HG03558 (cell line): ENCODE data around the gene PRIMA1.

Experiments used
- ATAC-seq: cut with Tn5 transposase; IDR thresholded peaks from one replicate; pipeline ENCODE4 v1.9.1; 2021; ENCODE audit warnings: moderate number of reproducible peaks; ENCODE audit not compliant: unreplicated experiment; ENCODE audit errors: extremely low read depth

Gene PRIMA1

GRCh38 chr14:93797536-93797935, 9.3 kb upstream of the PRIMA1 start:
- no peak for ATAC-seq

DNA sequence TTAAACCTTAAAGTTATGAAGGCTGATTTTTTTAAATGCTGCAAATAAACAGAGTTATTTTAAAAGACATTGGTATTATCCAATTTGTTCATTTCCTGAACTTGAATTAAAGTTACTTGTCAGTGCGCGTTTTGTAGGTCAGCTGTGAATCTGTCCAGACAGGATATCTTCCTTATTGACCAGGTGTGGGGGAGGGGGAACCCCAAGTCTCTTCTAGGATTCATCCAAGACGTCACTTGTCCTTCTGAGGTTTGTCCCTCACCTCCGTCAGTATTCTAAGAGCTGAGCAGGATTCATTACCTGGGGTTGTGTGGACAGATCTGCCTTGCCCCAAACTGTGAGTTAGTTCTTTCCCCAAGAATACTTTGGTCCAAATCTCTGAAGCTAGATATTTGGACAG, 8.8 kb upstream of the PRIMA1 start:
- ATAC-seq = no peak

GRCh38 chr14:93794756-93795155, 6.5 kb upstream of the PRIMA1 start:
- ATAC-seq = no peak

DNA sequence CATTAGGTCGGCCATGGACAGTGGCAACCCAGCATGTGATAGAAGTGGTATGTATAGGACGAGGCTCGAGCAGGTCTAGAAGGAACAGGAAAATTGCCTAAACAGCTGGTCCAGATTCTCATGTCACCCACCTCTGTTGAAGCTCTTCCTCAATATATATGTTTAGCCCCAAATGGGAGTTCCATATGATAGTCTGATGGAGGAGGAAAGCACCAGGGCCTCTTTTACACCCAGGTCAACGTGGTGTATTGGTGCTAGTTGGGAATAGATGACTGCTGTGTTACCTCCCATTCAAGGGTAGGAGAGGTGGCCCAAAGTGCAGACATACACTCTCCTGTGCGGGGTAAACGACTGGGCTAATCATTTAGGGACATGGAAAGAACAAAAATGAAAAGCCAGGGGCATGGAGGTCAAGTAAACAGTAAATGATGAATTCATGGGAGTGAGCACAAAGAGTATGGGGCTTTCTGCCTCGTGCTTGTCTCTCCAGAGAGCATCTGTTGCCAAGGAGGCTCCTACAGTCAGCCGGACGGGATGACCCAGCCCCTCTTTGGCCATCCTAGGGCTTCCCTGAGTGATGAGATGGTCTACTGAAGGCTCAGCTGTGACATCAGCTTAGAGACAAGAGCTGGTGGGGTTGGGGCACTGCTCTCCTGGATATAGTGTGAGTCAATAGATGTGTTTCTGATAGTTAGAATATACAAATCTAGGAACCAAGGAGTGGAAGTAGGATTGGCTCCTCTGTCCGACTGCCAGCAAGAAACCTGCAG, 5.5 kb upstream of the PRIMA1 start:
- ATAC-seq = no peak

DNA sequence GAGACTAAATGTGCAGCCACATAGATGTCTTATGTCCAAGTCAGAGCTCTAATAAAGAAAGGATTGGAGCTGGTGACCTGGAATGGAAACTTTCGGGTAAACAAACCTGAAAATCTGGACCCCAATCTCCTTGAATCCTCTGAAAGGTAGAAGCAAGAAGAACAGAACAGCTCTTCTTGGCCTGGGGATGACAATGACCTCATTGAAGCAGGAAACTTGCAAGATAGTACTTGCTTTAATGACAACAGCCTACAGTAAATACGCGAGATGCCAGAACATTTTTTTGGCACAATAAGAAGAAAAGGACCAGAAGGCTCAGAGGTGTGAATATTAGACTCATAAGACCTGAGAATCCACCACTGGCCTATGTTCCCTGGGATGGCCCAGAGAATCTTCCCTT, 4.1 kb upstream of the PRIMA1 start:
- ATAC-seq = no peak

GRCh38 chr14:93790966-93791365, 2.7 kb upstream of the PRIMA1 start:
- no peak for ATAC-seq

DNA sequence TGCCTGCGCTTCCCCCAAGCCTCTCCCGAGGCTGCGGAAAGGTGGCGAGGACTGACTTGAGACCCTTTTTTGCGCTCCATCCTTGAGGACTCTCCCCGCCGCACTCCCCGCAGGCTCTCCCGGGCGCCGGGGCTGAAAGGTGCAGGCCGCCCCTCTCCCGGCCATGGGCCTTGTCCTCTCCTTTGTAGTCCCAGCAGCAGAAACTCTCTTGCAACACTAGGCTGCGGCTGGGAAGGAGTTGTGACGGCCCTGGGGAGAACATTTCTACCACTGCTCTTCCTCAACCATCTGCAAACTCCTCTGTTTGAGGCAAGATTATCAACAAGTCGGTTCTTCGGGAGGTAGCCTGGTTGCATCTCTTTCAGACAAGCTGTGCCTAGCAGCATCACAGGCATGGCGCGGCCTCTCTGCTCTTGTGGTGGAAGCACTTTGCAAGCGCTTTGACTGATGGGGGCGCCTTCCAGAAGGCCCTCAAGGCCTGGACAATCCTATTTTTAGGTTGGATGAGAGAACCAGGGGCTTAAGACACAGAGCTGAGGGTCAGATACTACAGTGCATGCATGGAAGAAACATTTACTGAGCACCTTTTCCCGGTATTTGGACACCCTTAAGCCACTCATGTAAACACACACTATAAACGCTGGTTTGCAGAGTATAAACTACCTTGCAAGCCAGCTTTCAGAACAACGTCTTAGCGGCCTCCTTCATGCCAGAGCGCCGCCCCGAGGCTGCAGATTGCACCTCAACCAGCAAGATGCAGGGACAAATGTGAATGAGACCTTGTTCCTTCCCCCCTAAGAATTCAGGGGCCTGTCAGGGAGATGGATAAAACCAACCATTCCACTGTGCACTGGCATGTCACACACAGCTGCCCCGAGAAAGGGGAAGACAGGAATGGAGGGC, 1.2 kb upstream of the PRIMA1 start:
- ATAC-seq = no peak

DNA sequence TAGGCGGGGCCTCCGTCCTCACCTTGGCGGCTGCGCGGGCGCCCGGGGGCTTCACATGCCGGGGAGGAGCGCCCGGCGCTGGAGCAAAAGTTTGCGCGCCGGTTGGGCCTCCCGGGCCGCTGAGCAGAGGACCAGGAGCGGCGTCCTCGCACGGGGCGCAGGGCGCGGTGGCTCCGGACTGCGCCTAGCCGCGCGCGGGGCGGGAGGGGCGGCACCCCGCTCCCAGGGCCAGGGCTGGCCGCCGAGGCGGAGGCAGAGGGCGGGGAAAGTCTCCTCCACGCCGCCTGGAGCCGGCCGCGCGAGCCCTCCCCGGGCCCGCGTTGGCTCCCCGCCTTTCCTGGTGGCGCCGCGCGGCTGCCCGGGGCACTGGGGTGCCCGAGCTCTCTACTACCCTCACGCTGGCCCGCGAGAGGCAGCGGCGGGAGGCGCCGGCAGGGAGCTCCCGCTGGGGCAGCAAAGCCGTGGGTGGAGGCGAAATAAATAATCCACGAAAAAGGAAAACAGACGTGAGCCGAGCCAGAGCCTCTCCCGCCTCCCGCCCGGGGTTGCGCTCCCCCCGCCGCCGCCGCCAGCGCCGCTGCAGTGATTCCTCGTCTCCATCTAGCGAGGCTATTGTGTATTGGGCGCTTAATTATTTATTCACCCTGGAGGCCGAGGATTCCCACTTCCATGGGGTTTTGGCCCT, 400 bp upstream of the PRIMA1 start:
- no peak for ATAC-seq

DNA sequence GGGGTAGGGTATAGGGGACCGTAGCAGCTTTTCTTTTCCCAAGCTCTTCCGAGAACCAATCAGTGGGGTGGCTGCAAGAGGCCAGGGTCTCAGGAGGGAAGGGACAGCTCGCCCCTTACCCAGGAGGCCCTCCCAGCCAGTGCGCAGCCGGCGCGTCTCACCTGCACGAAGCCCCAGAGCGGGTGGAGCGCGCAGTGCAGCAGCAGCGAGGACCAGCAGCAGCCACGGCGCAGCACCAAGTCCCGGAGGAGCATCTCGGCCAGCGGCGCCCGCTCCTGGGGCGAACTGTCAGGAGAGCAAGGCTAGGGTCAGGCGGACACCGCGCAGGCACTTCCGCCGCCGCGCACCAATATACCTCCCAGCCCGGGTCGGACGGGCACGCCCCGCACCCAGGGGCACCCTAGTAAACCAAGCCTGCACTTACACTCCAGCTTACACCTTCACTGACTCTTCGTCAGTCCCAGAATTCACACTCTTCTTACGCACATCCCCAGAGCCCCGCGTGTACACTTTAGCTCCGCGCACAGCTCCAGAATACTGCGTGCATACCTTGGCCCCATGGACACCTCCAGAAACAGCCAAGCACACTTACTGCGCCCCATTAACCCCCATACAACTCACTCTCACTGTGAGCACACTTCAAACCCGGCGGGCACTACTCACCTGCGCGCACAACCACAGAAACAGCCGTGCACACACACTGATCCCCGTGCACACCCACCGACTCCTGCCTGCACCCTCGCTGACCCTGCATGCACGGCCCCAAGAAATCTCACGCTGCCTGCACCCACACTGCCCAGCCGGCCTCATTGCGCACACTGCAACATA, 606 bp downstream of the PRIMA1 start:
- no peak for ATAC-seq

DNA sequence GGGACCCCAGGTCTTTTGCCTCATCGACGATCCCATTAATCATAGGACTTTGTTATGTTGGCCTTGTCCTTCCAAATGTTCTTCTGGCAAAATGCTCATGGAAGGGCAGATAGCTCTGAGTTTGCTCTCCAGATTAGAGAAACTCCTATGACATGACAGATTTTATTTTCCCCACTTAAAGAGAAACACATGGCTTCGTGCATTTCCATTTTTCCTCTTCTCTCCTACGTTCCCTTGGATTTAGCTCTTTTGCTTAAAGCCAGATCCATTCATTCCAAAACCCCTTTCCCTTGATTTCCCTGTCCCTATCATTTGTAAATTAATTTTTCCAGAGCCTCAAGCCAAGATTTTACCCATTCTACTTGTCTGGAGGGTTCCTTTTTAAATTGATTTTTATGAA, 2.9 kb downstream of the PRIMA1 start:
- ATAC-seq = no peak

GRCh38 chr14:93784878-93785277, 3.4 kb downstream of the PRIMA1 start:
- ATAC-seq = no peak

- no peak for ATAC-seq
Observed at GRCh38 chr14:93780813-93781400, 7.4 kb downstream of the PRIMA1 start.

GRCh38 chr14:93778856-93779629, 9.2 kb downstream of the PRIMA1 start:
- ATAC-seq = no peak

DNA sequence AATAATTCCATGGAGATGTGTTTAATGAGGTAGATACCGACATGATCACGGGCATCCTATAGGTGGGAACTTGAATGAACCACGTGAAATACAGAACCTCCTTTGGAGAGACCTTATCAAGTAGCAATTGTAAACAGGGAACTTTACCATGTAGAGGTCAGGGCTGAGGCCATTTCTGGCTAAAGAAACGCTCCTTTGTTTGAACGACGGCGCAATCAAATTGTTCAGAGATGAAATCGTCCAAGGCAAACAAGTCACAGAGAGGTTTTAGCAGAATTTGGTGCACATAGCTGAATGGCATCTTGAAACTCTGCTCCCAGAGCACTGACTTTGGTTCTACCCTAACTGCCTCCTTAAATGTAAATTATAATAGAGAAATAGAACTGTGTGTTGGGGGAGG, 9.8 kb downstream of the PRIMA1 start:
- no peak for ATAC-seq

DNA sequence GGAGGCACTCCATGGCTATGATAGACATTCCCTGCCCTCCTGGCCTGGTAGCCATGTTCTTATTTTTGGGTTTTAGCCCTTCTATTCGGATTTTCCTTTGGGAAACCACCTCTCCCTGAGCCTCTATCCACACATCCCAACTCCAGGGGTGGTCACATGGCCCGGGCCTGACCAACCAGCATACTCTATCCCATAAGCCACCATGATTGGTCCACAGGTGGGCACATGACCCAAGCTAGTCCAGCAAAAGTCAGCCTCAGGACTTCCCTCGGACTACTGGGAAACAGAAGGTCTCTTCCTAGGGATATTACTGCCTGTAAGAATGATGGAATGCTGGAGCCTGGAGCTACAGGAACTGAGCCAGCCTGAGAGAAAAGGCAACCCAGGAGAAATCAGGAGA, 12.5 kb downstream of the PRIMA1 start:
- ATAC-seq = no peak

- ATAC-seq = no peak
Observed at GRCh38 chr14:93775158-93775557, 13.1 kb downstream of the PRIMA1 start.

- ATAC-seq = no peak
Observed at GRCh38 chr14:93772263-93772662, 16.0 kb downstream of the PRIMA1 start.

GRCh38 chr14:93765970-93766369, 22.3 kb downstream of the PRIMA1 start:
- ATAC-seq = no peak

DNA sequence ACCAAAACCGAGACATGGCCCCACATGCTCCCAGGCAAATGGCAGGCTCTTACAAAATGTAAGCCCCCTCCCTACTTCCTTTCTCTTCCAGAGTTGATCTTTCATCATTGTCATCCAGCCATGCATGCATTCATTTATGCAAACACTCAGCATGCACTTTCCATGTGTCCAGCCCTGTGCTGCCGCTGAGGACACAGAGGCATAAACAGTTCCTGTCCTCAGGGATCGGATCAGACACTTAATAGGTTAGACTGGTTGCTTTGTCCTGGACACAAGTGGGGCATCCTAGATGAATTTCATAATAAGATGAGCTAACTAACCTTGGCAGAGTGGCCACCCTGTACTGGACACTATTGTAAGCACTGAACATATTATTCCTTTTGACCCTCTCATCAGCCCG, 23.1 kb downstream of the PRIMA1 start:
- ATAC-seq = no peak
